Gastroesophageal sphincter (tissue), 4 donors: ENCODE data around the gene TMEM184A. TPM values are rescaled to one million over a fixed set of nuclear protein-coding genes. Genes with fewer than 3 reads are reported as not detected.

ENCODE experiments used
- ATAC-seq: fragments of 150-250 bp; one replicate; pipeline ENCODE4 v1.9.1; 2016; ENCODE audit warnings: mild to moderate bottlenecking, moderate library complexity
- H3K27ac ChIP-seq, 4 donors: fragments of 200-600 bp; sonication (generic) in 3 of 4; 1 replicate in 3 of 4; 2 replicates in 1 of 4; pipeline ENCODE4 v1.5.1; 2016 to 2019
- H3K27me3 ChIP-seq: fragments of 200-600 bp; sonication (generic); one replicate; pipeline ENCODE4 v1.5.1; 2019
- H3K36me3 ChIP-seq, 2 donors: fragments of 200-600 bp; sonication (generic); one replicate each; pipeline ENCODE4 v1.5.1; 2019; ENCODE audit warnings: control low read depth in 1 of 2
- H3K4me1 ChIP-seq, 3 donors: fragments of 200-600 bp; sonication (generic); 1 replicate in 2 of 3; 2 replicates in 1 of 3; pipeline ENCODE4 v1.5.1; 2016 to 2019; ENCODE audit warnings: control low read depth in 2 of 3
- H3K4me3 ChIP-seq, 2 donors: fragments of 200-600 bp; sonication (generic); one replicate each; pipeline ENCODE4 v1.5.1; 2019; ENCODE audit warnings: mild to moderate bottlenecking in 1 of 2, moderate library complexity in 1 of 2
- H3K9me3 ChIP-seq, 3 donors: fragments of 200-600 bp; sonication (generic); one replicate each; pipeline ENCODE4 v1.5.1; 2017 to 2019; ENCODE audit warnings: control low read depth in 2 of 3
- EP300 ChIP-seq: sonication (generic); formaldehyde crosslinking; IDR thresholded peaks from one replicate; pipeline ENCODE4 v1.6.1; 2017; ENCODE audit warnings: antibody characterized with exemption, mild to moderate bottlenecking
- POLR2A ChIP-seq, 2 donors: fragments of 450-650 bp; IDR thresholded peaks; one replicate each; pipeline ENCODE4 v1.6.1; 2017; ENCODE audit warnings: antibody characterized with exemption in 2 of 2, mild to moderate bottlenecking in 2 of 2, moderate library complexity in 1 of 2
- POLR2AphosphoS5 ChIP-seq: sonication (generic); formaldehyde crosslinking; IDR thresholded peaks from one replicate; pipeline ENCODE4 v1.6.1; 2017; ENCODE audit warnings: antibody characterized with exemption
- WGBS, 2 donors: methylation state at CpG; one replicate each; pipeline ENCODE4 v1.1.5; 2018; ENCODE audit warnings: low coverage in 1 of 2; 5-methylcytosine and 5-hydroxymethylcytosine counted together
- total RNA-seq, 4 donors: library from RNA; depleted of rRNA; stranded (reverse); fragments of >200 nt; gene quantifications; one replicate each; pipeline ENCODE4 v1.1.0, GENCODE V29; 2016
- TF ChIP-seq, protein P1 (sequence below), 4 experiments: fragments of 200-600 bp in 2 of 4; fragments of 450-650 bp in 2 of 4; sonication (generic) in 1 of 4; IDR thresholded peaks; one replicate each; pipeline ENCODE4 v1.5.1; 2017 to 2019; ENCODE audit warnings: antibody characterized with exemption in 4 of 4, mild to moderate bottlenecking in 2 of 4, moderate library complexity in 2 of 4

The TMEM184A gene
- total RNA-seq, 4 donors from 2014 or later: 0.15 to 1.5 (median 0.31) TPM; not detected in 1

DNA sequence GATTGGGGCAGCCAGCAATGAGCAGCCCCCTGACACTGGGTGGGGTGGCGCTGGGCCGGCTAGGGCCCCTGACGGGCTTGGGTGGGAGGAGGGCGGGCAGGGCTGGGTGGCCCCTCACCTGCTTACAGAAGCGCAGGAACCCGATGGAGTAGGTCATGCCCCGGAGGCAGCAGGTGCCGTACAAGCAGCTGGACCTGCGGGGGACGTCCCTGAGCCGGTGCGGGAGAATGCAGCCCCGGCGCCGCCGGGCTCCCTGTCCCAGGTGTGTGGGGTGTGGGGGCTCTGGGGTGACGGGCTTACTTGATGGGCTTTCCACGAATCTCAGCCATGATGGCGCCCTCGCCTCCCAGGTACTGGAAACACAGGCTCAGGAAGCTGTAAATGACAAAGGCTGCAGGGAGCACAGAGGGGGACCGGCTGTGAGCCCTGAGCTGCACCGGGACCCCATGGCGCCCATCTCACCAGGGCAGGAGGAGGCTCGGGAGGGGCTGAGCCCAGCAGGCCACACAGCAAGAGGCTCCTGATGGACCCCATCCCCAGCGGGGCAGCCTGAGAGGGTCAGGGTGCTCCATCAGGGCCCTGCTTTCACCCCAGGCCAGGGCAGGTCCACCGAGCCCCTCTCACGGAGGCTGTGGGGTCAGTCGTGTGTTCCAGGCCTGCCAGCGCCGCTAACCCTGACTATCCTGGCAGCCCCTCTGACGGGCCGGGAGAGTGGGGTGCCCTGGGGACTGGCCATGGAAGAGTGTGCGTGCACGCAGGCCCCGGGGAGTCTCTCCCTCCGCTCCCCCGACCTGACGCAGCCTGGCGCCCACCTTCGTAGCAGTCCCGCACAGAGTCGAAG, 5.8 kb downstream of the TMEM184A start:
- peaks cover 1% of the 10 kb centered on the region for H3K27me3 ChIP-seq
- no peaks in the 10 kb centered on the region for H3K36me3 ChIP-seq
- no peak for ATAC-seq
- H3K9me3 ChIP-seq: no peaks in the 10 kb centered on the region
- H3K27ac ChIP-seq: no peak overlapping the region
- TF ChIP-seq POLR2AphosphoS5: no peak
- TF ChIP-seq EP300: no peak
- TF ChIP-seq POLR2A (IDR thresholded peaks at IDR 0.05): no peak
- TF ChIP-seq, protein P1, sequence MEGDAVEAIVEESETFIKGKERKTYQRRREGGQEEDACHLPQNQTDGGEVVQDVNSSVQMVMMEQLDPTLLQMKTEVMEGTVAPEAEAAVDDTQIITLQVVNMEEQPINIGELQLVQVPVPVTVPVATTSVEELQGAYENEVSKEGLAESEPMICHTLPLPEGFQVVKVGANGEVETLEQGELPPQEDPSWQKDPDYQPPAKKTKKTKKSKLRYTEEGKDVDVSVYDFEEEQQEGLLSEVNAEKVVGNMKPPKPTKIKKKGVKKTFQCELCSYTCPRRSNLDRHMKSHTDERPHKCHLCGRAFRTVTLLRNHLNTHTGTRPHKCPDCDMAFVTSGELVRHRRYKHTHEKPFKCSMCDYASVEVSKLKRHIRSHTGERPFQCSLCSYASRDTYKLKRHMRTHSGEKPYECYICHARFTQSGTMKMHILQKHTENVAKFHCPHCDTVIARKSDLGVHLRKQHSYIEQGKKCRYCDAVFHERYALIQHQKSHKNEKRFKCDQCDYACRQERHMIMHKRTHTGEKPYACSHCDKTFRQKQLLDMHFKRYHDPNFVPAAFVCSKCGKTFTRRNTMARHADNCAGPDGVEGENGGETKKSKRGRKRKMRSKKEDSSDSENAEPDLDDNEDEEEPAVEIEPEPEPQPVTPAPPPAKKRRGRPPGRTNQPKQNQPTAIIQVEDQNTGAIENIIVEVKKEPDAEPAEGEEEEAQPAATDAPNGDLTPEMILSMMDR (IDR thresholded peaks at IDR 0.05): no peak
- WGBS, 2 donors: no CpG with 5 or more reads among the region's 42 CpGs
- peaks cover 0 to 10% (median 2%) of the 10 kb centered on the region in 3 donors for H3K4me1 ChIP-seq
- H3K4me3 ChIP-seq: no peak overlapping the region

DNA sequence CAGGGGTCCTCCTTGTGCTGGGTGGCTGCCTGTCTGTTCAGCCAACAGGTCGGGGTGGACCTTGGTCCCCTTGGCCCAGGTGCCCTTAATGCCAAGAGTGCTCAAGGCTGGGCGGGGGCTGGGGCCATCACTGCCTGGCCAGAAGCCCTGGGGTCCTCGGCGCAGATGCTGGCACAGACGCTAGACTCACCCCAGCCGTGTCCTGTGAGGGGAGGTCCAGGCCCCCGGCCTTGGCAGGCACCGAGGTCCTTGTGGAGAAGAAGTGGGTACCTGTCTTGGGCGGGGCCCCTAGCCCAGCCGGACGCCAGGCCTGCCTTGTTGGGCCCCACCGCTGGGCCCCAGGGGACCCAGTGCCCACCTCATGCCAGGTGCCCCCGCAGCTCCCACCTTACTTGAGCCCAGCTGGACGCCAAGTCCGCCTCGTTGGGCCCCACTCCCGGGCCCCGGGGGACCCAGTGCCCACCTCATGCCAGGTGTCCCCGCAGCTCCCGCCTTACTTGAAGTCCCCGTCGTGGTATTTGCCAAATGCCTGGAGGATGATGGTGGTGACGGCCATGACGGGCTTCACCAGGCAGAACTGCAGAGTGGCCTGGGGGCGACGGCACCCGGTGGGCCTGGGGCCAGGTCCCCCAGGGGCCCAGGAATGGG, 6.5 kb downstream of the TMEM184A start:
- no CpG with 5 or more reads among the region's 27 CpGs for WGBS, 2 donors
- ATAC-seq: no peak
- H3K36me3 ChIP-seq: peaks cover 0 to 6% of the 10 kb centered on the region in 2 donors
- TF ChIP-seq EP300: no peak
- TF ChIP-seq, protein P1 (IDR thresholded peaks at IDR 0.05): no peak
- no peak for TF ChIP-seq POLR2A (IDR thresholded peaks at IDR 0.05)
- no peak for TF ChIP-seq POLR2AphosphoS5
- no peaks in the 10 kb centered on the region for H3K27me3 ChIP-seq
- peaks cover 0 to 6% (median 0%) of the 10 kb centered on the region in 3 donors for H3K4me1 ChIP-seq
- H3K4me3 ChIP-seq: no peak overlapping the region
- H3K9me3 ChIP-seq: no peaks in the 10 kb centered on the region
- H3K27ac ChIP-seq: no peak overlapping the region

DNA sequence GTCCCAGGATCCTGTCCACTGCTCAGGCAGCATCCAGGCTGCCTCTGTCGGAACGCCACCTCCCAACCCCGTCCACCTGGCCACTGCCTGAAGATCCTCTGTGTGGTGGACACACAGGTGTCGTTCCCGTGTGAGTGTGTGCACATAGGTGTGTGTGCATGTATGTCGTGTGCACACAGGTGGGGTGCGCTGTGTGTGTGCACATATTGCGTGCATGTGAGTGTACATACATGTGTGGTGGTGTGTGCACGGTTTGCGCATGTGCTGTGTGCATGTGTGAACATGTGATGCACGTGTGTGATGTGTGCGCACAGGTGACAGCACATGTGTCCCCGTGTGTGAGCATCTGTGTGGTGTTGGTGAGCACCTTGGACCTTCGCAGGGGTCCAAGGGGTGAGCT, 7.1 kb downstream of the TMEM184A start:
- Histone ChIP-seq H3K4me1 (peaks cover 0 to 6% (median 0%) of the 10 kb centered on the region in 3 donors), H3K27ac (no peak overlapping the region), H3K27me3 (no peaks in the 10 kb centered on the region), H3K36me3 (peaks cover 0 to 11% of the 10 kb centered on the region in 2 donors), H3K4me3 (no peak overlapping the region), H3K9me3 (no peaks in the 10 kb centered on the region)
- no peak for ATAC-seq
- 65 to 96% methylated on average over 5 to 6 of the region's 14 CpGs for WGBS, 2 donors
- TF ChIP-seq, protein P1 (IDR thresholded peaks at IDR 0.05): no peak
- TF ChIP-seq POLR2A (IDR thresholded peaks at IDR 0.05): no peak
- TF ChIP-seq POLR2AphosphoS5: no peak
- no peak for TF ChIP-seq EP300

DNA sequence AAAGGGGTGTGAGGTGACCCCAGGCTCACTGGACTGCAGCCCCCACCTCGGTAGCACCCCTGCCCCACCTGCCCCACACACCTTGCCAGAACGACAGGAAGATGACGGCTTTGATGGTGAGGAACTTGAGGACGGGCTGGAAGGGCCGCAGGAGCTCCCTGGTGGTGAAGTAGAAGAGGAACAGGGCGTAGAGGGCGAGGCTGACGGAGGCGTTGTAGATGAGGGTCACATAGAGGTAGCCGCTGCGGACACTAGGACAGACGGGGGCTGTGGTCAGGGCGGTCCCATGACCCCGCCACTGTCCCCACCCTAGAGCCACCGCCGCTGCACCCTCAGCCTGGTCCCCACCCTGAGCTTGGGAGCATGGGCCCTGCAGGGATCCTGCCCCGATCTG, 7.6 kb downstream of the TMEM184A start:
- H3K4me1 ChIP-seq: peaks cover 0 to 6% (median 0%) of the 10 kb centered on the region in 3 donors
- no peak overlapping the region for H3K4me3 ChIP-seq
- no peaks in the 10 kb centered on the region for H3K27me3 ChIP-seq
- H3K27ac ChIP-seq: no peak overlapping the region
- peaks cover 0 to 16% of the 10 kb centered on the region in 2 donors for H3K36me3 ChIP-seq
- ATAC-seq: no peak
- TF ChIP-seq POLR2A (IDR thresholded peaks at IDR 0.05): no peak
- no peak for TF ChIP-seq POLR2AphosphoS5
- TF ChIP-seq, protein P1 (IDR thresholded peaks at IDR 0.05): no peak
- no peak for TF ChIP-seq EP300
- 100% methylated on average over 2 of the region's 17 CpGs; no CpG with 5 or more reads in 1 of the 2 donors for WGBS, 2 donors
- no peaks in the 10 kb centered on the region for H3K9me3 ChIP-seq
